ENCODE measurements around the gene ARL15. TPM values are rescaled to one million over a fixed set of nuclear protein-coding genes. Genes with fewer than 3 reads are reported as not detected.

The ARL15 gene
- total and polyA plus RNA-seq, 2 of the 4 experiments (the other 2 are of a cell fraction), result 7.3 to 19.2 TPM

- in situ Hi-C loops (cut with MboI; ENCODE audit: low sequenced_read_pairs), result no loop called here
- Histone ChIP-seq H3K18ac (ENCODE audit: low read depth, low read length) (no peak overlapping the region), H2AK5ac (ENCODE audit: low read depth, low read length) (no peak overlapping the region), H3K4me3 (ENCODE audit: insufficient read depth, low read depth, low read length) (no peak overlapping the region), H3K56ac (ENCODE audit: extremely low read depth, insufficient read depth, low read length) (no peak overlapping the region), H2BK120ac (ENCODE audit: low read depth, low read length) (no peak overlapping the region), H2BK5ac (ENCODE audit: low read depth, low read length, poor library complexity, severe bottlenecking) (no peak overlapping the region), H3K36me3 (ENCODE audit: control insufficient read depth, insufficient read depth, low read length) (no peaks in the 10 kb centered on the region), H2BK20ac (ENCODE audit: low read depth, low read length) (no peak overlapping the region), H3K9me1 (ENCODE audit: insufficient read depth, low read length) (no peaks in the 10 kb centered on the region), H3K9me3 (ENCODE audit: control insufficient read depth, insufficient read depth, low read length) (no peaks in the 10 kb centered on the region), H2AK9ac (replicated peaks; ENCODE audit: low read depth, low read length, poor library complexity) (no peak overlapping the region), H3K23ac (ENCODE audit: low read depth, low read length) (no peak overlapping the region), H2AFZ (replicated peaks; ENCODE audit: low read length, poor library complexity) (no peak overlapping the region), H4K20me1 (ENCODE audit: insufficient read depth, low read length) (no peaks in the 10 kb centered on the region), H3K9ac (ENCODE audit: low read depth, low read length) (no peak overlapping the region), H3K27me3 (ENCODE audit: control insufficient read depth, insufficient read depth, low read length) (no peaks in the 10 kb centered on the region), H3K27ac (ENCODE audit: insufficient read depth, low read length) (no peak overlapping the region), H4K91ac (ENCODE audit: insufficient read depth, low read depth, low read length) (no peak overlapping the region), H3K79me1 (ENCODE audit: low read depth in 1 of 2, low read length in 2 of 2) (no peaks in the 10 kb centered on the region), H2BK15ac (ENCODE audit: low read depth, low read length) (no peak overlapping the region), H3K4ac (ENCODE audit: low read depth, low read length) (no peak overlapping the region), H3K4me2 (ENCODE audit: low read depth, low read length) (no peak overlapping the region), H4K8ac (ENCODE audit: low read depth in 2 of 2, low read length in 2 of 2) (no peak overlapping the region), H3K4me1 (ENCODE audit: control insufficient read depth, insufficient read depth, low read length) (no peaks in the 10 kb centered on the region; the same call in 1 of the 2 replicates), H4K5ac (ENCODE audit: low read depth, low read length) (no peak overlapping the region), H3K14ac (replicated peaks; ENCODE audit: low read depth, low read length) (no peak overlapping the region)
- TF ChIP-seq SMC3 (IDR thresholded peaks at IDR 0.05; ENCODE audit: low read depth, low read length), result no peak
- TF ChIP-seq, protein P1, sequence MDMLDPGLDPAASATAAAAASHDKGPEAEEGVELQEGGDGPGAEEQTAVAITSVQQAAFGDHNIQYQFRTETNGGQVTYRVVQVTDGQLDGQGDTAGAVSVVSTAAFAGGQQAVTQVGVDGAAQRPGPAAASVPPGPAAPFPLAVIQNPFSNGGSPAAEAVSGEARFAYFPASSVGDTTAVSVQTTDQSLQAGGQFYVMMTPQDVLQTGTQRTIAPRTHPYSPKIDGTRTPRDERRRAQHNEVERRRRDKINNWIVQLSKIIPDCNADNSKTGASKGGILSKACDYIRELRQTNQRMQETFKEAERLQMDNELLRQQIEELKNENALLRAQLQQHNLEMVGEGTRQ (IDR thresholded peaks at IDR 0.05; ENCODE audit: low read depth, low read length), result no peak
- CTCF ChIA-PET, result no interaction called here
- intact Hi-C loops (cut with micrococcal nuclease), result no loop called here
- ATAC-seq (ENCODE audit: low read depth) (no peak), DNase-seq (no peak)
- BruUV-seq (replicated peaks), result no TSS peak
- POLR2A ChIA-PET (ENCODE audit: unreplicated experiment), result no interaction called here
- dilution Hi-C loops (cut with HindIII; ENCODE audit: low sequenced_read_pairs, unreplicated experiment), result no loop called here
Measured at GRCh38 chr5:53980061-53980460, 330.3 kb downstream of the ARL15 start.
